Cardiac fibroblast (primary cell): Measurements from ENCODE around the gene STK10.

Source experiments
- DNase-seq, 2 donors: peaks; one replicate each; pipeline versions ENCODE4 v3.0.0 to v3.0.0-alpha.2; 2010; ENCODE audit warnings: low read depth in 2 of 2
- H3K4me3 ChIP-seq, 2 donors: replicated peaks in 1 of 2; 1 replicate in 1 of 2; 2 replicates in 1 of 2; pipeline ENCODE4 v1.5.1; 2011; ENCODE audit warnings: low read depth in 2 of 2, low read length in 2 of 2, mild to moderate bottlenecking in 2 of 2, moderate library complexity in 1 of 2
- TF ChIP-seq, protein P1 (sequence below): IDR thresholded peaks from one replicate; pipeline ENCODE4 v1.5.1; 2011; ENCODE audit warnings: low read depth, mild to moderate bottlenecking, low read length, inconsistent platforms

The STK10 gene

DNA sequence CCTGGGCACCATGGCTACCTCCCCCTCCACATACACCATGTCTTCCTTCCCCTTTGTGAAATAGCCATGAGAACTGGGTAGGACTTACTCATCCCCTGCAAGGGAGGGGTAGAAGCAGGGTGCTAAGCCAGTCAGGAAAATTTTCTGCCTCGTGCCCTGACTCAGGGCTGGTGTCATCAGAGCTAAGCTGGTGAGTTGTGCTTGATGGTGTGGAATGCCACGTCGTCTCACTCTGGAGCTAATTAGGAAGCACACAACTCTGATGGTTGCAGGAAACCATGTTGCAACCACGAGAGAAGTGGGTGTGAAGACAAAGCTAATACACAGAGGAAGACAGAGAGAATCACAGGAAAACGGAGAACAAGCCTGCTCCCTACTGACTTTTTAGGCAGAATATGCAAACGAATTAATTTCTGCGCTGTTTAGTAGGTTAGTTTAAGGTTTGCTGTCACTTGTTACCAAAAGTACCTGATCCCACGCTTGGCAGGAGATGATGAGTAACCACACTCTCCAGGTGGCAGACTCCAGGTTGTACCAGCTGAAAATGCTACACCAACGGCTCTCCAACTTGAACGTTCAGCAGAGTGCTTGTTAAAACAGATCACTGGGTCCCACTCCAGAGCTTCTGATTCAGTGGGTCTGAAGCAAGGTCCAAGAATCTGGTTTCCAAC, 54.5 kb downstream of the STK10 start:
- peak; percentile 90 to 95 for DNase-seq
- H3K4me3 ChIP-seq: no peak overlapping the region
- TF ChIP-seq, protein P1, sequence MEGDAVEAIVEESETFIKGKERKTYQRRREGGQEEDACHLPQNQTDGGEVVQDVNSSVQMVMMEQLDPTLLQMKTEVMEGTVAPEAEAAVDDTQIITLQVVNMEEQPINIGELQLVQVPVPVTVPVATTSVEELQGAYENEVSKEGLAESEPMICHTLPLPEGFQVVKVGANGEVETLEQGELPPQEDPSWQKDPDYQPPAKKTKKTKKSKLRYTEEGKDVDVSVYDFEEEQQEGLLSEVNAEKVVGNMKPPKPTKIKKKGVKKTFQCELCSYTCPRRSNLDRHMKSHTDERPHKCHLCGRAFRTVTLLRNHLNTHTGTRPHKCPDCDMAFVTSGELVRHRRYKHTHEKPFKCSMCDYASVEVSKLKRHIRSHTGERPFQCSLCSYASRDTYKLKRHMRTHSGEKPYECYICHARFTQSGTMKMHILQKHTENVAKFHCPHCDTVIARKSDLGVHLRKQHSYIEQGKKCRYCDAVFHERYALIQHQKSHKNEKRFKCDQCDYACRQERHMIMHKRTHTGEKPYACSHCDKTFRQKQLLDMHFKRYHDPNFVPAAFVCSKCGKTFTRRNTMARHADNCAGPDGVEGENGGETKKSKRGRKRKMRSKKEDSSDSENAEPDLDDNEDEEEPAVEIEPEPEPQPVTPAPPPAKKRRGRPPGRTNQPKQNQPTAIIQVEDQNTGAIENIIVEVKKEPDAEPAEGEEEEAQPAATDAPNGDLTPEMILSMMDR: no peak

DNA sequence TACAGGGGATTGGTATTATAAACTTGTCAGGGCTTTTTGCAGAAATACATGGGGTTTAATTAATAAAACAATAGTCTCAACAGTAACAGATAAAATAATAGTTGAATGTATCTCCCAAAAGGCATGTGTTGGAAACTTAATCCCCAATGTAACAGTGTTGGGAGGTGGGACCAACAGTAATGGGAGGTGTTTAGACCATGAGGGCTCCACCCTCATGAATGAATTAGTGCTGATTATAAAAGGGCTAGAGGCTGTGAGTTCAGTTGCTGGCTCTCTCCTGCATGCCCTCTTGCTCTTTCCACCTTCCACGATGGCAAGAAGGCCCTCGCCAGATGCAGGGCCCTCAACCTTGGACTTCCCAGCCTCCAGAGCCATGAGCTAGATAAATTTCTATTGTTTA, 56.3 kb downstream of the STK10 start:
- DNase-seq: no peak
- TF ChIP-seq, protein P1: no peak
- H3K4me3 ChIP-seq: no peak overlapping the region

DNA sequence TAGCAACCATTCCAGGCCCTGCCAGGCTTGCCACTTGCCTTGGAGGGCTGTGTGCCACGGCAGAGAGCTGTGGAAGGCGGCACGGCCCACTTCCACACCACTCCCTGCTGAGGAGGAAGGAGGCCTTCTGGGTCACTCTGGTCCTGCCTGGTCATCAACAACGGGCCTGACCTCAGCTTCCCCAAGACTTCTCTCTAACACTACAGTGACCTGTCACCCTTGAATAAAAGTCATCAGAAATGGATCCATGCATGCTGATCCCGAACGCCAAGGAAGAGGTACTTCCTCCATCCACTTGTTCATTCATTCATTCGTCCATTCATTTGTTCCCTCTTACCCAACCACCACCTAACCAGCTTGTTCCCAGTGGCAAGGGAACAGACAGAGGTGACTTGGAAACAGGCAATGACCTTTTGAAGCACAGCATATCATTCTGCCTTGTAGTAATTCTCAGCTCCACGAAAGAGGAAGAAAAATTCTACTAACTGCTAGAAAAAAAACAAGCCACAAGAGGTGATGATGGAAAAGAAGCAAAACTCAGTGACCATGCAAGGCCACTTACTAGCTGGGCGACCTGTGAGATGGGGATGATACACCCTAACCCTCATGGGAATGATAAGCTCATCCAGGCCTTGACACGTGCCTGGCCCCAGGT, 58.6 kb downstream of the STK10 start:
- TF ChIP-seq, protein P1: no peak
- no peak for DNase-seq
- no peak overlapping the region for H3K4me3 ChIP-seq

DNA sequence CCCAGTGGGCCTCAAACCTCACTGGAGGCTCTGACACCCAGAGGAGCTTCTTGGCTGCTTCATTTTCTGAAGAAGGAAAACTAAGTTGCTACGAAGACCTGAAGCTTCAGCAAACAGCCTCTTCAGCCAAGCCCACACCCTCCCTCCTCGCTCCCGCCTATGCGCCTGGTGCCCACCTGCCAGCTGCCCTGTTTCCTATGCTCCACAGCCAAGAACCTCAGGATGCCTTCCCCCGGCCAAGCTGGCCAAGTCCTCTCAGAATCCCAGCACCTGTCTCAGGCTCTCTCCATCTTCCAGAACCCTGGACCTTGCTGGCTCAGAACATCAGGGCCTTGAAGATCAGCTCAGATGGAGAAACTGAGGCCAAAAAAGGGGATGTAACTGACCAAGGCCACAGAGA, 60.4 kb downstream of the STK10 start:
- no peak overlapping the region for H3K4me3 ChIP-seq
- DNase-seq: no peak
- TF ChIP-seq, protein P1: no peak

DNA sequence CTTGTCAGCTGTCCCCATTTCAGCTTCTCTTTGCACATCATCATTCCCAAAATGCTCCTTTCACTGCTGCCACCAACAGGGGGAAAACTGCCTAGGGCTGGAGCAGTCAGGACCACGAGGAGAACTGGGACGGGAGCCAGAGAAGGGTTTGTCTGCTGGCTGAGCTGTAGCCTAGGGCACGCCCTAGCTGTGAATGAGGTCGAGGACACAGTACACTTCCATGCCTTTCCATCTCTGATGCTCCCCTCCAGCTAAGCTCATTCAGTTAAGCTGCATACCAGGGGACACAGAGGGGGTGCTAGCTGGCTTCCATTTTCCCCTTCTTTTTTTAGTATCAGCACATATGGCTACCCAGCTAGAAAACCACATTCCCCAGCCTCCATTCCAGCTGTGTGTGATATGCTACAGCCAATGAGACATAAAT, 64.7 kb downstream of the STK10 start:
- TF ChIP-seq, protein P1: peak; percentile 67
- no peak overlapping the region for H3K4me3 ChIP-seq
- DNase-seq: peak; percentile 78 to 91

DNA sequence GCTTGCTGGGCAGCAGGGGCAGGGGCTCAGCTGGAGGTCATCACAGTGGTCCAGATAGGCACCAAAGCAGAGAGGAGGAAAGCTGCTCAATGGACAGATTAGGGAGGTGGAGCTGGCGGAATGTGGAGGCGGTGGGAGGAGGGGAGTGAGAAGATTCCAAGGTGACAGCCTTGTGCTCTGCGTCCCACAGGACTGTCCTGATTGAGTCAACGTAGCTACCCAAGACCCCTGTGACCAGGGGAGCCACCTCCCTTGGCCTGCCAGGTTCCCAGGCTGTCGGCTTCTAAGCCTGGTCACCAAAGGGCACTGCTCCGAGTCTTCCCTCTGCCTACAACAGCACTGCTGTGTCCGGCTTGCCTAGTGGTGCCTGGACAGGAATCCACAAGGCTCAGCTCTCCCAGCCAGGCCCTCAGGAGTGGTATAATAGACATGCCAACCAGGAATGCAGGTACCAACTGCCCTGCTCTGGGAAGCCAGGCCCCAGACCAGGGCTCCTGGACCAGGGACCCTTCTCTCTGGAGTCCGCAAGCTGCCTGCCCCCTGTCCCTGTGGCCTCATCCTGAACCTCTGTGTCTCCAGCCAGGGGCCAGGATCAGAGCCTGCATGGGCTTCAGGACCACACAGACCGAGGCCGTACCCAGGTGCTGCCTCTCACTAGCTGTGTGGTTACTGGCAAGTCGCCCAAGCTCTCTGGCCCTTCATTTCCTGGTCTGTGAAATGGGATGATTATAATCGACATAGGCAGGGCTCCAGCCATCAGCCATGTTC, 67.9 kb downstream of the STK10 start:
- DNase-seq: no peak
- H3K4me3 ChIP-seq: no peak overlapping the region
- TF ChIP-seq, protein P1: no peak
